GM19324 (cell line): ENCODE results near the gene ULK1.
"Not testable (repeated sequence)": the region's sequence is repeated elsewhere in the genome, so short reads cannot be mapped to it uniquely, and the experiment has no call there.

Source experiments
- ATAC-seq: cut with Tn5 transposase; IDR thresholded peaks from one replicate; pipeline ENCODE4 v1.9.1; 2021; ENCODE audit warnings: mild to moderate bottlenecking, moderate library complexity; ENCODE audit not compliant: unreplicated experiment, low FRiP score

The ULK1 gene

GRCh38 chr12:131885076-131885475 is 9.3 kb upstream of the ULK1 start:
- not testable (repeated sequence) for ATAC-seq

- ATAC-seq = no peak
Measured at GRCh38 chr12:131885543-131886057, 8.8 kb upstream of the ULK1 start.

DNA sequence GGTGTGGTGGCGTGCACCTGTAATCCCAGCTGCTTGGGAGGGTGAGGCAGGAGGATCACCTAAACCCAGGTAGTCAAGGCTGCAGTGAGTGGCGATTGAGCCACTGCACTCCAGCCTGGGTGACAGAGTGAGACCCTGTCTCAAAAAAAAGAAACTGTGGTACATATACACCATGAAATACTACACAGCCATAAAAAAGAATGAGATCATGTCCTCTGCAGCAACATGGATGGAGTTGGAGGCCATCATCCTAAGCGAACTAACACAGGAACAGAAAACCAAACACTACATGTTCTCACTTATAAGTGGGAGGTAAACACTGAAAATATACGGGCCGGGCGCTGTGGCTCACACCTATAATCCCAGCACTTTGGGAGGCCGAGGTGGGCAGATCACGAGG is 2.7 kb upstream of the ULK1 start:
- ATAC-seq = not testable (repeated sequence)

- ATAC-seq = no peak
Measured at GRCh38 chr12:131892711-131893604, 1.5 kb upstream of the ULK1 start.

- no peak for ATAC-seq
Measured at GRCh38 chr12:131893605-131894312, 663 bp upstream of the ULK1 start.

DNA sequence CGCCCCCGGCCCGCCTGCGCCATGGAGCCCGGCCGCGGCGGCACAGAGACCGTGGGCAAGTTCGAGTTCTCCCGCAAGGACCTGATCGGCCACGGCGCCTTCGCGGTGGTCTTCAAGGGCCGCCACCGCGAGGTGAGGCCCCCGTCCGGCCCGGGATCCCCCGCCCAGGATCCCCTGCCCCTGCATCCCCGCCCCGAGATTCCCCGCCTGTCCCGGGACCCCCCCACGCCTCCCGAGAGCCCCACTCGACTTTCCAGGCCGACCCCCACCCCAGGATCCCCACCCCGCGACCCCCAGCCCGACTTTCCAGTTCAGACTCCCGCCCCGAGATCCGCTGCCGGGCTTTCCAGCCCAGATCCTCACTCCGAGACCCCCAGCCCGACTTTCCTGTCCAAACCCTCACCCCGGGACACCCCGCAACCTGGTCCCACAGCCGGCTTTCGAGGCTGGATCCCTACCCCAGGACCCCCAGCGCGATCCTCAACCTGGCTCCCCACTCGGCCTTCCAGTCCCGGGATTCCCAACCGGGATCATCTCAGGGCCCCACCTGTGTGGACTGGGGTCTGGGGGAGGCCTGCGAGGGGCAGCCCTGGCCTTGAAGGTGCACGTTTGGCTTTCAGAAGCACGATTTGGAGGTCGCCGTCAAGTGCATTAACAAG is 688 bp downstream of the ULK1 start:
- ATAC-seq = no peak

DNA sequence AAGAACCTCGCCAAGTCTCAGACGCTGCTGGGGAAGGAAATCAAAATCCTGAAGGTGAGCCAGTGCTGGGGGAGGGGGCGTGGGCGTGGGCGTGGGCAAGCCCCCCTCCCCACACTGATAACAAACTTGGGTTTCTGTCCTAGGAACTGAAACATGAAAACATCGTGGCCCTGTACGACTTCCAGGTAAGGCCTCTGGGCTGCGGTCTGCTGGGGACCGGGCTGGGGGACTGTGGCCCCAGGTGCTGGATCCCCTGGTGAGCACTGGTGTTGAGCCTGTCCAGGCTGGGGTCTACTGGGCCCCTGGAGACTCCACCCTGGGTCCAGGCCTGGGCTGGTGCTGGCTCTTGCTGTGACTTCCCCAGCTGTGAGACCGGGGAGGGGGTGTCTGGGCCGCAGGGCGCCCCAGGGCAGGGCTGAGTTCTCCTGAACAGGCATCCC is 1.2 kb downstream of the ULK1 start:
- ATAC-seq = peak; percentile 19

DNA sequence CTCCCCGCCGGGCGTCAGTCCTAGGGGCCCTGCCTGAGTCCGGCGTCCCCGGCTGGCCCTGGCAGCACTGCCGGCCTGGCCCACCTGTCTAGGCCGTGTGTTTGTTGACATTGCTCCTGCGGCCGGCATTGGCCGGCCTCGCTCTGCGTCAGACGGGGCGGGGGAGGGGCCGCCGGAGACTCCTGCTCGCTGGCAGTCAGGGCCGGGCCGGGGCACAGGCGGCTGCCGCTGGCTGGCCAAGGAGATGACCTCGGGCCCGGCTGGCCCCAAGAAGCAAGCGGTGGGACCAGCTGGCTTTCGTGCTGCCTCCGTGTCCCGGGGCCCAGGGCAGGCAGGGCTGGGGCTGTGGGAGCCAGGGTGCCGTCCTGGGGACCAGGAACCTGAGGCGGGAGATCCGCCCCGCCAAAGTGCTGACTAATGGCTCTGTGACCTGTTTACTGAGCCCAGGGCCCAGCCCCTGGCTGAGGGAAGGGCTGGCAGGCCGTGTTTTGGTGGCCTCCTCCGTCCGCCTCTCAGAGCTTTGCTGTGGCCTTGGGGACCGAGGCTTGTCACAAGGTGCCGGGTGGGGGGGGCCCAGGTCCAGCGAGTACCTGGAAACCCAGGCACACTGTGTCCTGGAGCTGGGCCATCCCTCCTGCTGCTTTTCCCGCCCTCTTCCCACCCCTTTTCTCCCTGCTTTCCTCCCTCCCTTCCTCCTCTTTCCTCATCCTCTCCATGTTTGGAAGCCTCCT is 1.8 kb downstream of the ULK1 start:
- peak; percentile 52 for ATAC-seq

GRCh38 chr12:131896811-131897270 is 2.4 kb downstream of the ULK1 start:
- ATAC-seq = no peak

DNA sequence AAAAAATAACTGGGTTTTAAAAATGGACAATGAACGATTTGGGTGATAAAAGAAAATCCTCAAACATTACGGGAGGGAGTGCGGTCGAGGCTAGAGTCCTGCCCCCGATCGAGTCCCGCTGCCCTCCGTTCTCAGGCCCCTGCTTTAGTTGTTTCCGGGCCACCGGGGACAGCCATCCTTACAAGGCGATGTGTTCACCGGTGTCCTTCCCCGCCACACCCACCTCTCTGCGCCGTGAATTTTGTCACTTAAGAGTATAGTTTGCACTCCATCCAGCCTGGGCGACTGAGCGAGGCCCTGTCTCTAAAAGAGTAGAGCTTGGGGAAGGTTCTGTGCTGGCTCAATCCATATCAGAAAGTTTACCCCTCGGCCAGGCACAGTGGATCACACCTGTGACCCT is 2.9 kb downstream of the ULK1 start:
- no peak for ATAC-seq

DNA sequence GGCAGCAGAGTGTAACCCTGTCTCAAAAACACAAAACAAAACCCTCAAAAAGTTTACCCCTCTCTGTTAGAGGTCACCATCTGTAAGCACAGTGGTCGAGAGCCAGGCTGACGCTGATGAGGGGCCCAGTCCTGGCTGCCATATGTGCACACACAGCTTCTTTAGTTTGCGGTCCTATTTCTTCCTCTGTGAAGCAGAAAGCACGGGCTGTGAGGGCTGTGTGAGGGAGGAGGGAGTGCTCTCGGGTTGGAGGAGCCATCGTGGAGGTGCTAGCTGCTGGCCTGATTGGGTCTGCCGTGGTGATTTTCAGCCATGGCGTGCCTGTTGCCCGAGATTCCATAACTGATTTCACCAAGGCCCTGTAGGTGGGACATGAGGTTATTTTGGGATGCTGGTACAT is 3.5 kb downstream of the ULK1 start:
- ATAC-seq = no peak

DNA sequence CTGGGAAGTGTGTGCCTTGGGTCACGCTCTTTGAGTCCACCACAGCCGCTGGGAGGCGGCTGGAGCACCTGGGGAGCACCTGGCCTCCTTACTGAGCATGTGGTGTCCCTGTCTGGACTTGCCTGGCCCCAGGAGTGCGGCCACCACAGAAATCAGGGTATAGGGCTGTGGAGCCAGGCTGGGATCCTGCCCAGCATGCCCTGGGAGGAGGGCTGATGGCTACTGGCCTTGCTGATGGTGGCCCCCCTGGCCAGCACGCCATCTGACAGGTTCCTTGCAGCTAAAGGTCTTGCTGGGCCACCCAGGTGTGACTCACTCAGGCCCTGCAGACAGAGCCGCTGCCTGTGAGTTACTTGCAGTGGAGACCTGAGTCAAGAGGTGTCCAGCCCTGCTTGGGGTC is 6.0 kb downstream of the ULK1 start:
- ATAC-seq = no peak

GRCh38 chr12:131901431-131902331 is 7.3 kb downstream of the ULK1 start:
- ATAC-seq = no peak

GRCh38 chr12:131902332-131903241 is 8.2 kb downstream of the ULK1 start:
- ATAC-seq = no peak

DNA sequence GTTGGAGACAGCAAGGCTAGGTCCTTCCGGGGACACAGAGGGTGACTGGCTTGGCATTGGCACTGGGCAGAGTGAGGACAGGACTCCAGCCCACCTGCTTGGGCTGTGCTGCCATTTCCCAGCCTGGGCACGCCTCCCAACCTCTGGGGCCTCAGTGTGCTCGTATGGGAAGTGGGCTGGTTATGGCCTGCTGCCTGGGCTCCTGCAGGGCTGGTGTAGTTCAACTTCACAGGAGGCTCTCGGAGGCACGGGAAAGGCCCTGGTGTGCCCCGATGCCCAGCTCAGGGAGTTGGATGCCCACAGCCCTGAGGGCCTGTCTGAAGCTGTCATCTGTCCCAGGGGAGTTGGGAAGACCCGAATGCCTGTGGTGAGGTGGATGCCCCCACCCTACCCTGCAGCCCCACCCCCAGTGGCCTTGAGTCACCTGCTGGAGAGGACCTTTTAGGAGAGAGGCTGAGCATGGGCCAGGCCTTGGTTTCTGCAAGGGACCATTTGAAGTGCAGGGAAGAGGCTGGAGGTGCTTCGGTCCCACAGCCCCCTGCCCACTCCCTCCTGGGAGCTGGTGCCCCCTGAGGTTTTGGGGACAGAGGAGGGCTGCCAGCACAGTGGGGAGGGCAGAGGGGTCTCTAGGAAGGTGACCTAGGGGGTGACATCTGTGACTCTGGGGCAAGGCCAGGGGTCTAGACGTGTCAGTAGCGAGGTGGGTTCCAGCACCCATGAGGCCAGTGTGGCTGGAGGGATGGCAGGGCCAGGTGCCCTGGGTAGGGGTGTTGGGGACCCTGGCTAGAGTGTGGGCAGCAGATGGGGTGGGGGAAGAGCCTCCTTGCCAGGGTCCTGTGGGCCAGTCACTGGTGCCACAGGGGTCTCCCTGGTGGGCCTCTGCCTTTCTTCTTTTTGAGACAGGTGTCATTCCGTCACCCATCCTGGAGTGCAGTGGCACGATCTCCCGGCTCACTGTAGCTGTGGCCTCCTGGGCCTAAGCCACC is 9.1 kb downstream of the ULK1 start:
- ATAC-seq = no peak

GRCh38 chr12:131904346-131904745 is 9.9 kb downstream of the ULK1 start:
- ATAC-seq = no peak

DNA sequence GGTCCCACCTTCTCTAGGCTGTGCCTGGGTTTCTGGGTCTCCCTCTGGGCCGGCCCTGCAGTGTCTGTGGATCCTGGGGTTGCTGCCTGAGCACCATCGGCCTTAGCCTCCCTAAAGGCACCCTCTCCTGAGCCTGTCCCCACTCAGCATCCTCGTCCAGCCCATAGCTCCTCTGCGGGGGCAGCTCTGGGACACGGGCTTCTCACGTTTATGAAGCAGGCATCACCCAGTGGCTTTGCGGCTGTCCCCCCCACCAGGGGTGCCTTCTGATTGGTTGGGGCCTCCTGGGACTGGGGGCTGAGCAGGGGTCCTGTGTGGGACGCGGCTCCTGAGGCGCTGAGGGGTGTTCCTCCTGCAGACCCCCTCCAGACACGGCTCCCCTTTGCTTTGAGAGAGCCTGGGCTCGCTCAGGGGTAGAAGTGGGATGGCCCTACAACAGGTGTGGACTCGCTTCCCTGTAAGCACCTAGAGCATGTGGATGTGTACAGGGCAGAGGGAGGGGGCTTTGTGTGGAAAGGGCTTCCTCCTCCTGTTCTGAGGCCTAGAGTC is 10.7 kb downstream of the ULK1 start:
- no peak for ATAC-seq
